Nephron (organoid): ENCODE measurements around the gene RHOF.

ENCODE experiments used
- H3K27ac Mint-ChIP-seq, 3 experiments: 2 replicates each; pipeline ENCODE4 v1.8.0; 2020; ENCODE audit warnings: mixed read lengths in 3 of 3, mild to moderate bottlenecking in 2 of 3, moderate library complexity in 1 of 3
- H3K27me3 Mint-ChIP-seq: 2 replicates; pipeline ENCODE4 v1.8.0; 2021; ENCODE audit warnings: low read depth, mild to moderate bottlenecking, moderate library complexity, mixed read lengths
- H3K36me3 Mint-ChIP-seq: 2 replicates; pipeline ENCODE4 v1.8.0; 2020; ENCODE audit warnings: low read depth, mixed read lengths
- H3K4me1 Mint-ChIP-seq: 2 replicates; pipeline ENCODE4 v1.8.0; 2020; ENCODE audit warnings: mixed read lengths
- H3K4me3 Mint-ChIP-seq, 3 experiments: 2 replicates each; pipeline ENCODE4 v1.8.0; 2020; ENCODE audit warnings: mild to moderate bottlenecking in 3 of 3, mixed read lengths in 3 of 3, moderate library complexity in 2 of 3
- H3K9me3 Mint-ChIP-seq: 2 replicates; pipeline ENCODE4 v1.8.0; 2020; ENCODE audit warnings: mixed read lengths
- TF ChIP-seq, protein P1 (sequence below), 3 experiments: fragments of 200-600 bp; sonication (generic); IDR thresholded peaks; one replicate each; pipeline ENCODE4 v1.5.0; 2021; ENCODE audit warnings: antibody characterized with exemption in 3 of 3; ENCODE audit not compliant: unreplicated experiment in 3 of 3

RHOF gene

DNA sequence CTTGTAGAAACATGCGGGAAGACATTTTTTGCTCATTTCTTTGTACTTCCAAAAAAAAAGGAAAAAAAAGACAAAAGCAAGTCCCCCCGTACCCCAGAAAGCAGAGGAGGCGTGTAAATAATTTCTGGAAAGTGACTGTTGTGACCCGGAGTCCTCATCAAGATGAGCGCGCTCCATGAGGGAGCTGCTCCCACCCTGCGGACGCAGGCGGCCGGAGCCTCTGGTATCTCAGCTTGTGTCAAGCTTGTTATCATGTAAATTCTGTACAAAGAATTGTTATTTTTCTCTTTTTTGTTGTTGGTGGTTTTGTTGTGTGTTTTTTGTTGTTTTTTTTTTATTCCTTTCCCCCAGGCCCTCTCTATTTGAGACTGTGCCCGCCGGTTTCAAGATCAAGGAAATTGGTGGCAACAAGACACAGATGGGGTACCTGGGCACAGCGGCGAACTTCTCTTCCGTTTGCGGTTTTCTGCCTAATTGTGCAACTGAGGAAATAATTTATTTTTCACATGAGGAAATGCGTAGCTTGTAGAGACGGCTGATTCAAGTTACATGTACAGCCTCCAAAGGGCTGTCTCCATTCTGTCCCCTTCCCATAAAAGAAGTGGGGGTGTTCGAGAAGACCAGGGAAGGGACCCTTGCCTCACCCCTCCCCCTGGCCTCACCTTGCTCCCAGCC, 38.2 kb upstream of the RHOF start:
- Mint-ChIP-seq H3K27ac (no peak overlapping the region), H3K4me1 (no peaks in the 10 kb centered on the region), H3K36me3 (peaks cover 44% of the 10 kb centered on the region), H3K4me3 (no peak overlapping the region), H3K9me3 (no peaks in the 10 kb centered on the region), H3K27me3 (no peaks in the 10 kb centered on the region)
- TF ChIP-seq, protein P1, sequence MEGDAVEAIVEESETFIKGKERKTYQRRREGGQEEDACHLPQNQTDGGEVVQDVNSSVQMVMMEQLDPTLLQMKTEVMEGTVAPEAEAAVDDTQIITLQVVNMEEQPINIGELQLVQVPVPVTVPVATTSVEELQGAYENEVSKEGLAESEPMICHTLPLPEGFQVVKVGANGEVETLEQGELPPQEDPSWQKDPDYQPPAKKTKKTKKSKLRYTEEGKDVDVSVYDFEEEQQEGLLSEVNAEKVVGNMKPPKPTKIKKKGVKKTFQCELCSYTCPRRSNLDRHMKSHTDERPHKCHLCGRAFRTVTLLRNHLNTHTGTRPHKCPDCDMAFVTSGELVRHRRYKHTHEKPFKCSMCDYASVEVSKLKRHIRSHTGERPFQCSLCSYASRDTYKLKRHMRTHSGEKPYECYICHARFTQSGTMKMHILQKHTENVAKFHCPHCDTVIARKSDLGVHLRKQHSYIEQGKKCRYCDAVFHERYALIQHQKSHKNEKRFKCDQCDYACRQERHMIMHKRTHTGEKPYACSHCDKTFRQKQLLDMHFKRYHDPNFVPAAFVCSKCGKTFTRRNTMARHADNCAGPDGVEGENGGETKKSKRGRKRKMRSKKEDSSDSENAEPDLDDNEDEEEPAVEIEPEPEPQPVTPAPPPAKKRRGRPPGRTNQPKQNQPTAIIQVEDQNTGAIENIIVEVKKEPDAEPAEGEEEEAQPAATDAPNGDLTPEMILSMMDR (IDR thresholded peaks at IDR 0.05; ENCODE audit: unreplicated experiment in 3 of 3): no peak

DNA sequence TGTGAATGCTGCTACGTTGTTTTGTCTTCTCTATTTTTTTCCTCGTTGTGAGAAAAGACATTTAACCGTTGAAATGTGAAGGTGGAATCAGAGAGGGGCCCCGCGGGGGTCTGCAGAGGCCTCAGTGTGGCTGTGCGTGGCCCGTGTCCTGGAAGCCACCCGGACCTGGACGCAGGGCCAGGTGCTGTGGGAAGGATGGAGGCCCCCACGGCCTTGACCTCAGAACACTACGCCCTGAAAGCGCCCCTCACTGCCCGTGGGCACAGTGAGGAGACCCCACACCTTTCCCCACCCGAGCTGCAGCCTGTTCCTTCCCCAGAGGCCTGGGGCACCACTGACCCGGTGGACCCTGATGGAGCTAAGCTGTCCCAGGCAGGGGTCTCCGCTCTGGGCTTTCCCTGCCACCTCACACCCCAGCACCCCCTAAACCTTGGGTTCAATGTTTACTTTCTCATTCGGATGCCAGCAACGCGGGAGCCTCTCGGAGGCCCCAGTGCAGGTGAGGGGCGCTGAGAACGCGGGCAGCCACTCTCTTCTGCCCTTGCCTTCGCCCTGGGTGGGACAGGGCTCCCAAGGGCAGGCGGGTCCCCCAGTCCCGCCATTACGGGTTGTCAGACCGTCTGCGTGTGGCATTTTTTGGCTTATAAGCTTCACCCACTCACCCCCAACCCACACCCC, 37.2 kb upstream of the RHOF start:
- Mint-ChIP-seq H3K4me3 (no peak overlapping the region), H3K27ac (no peak overlapping the region), H3K27me3 (no peaks in the 10 kb centered on the region), H3K36me3 (peaks cover 51% of the 10 kb centered on the region), H3K4me1 (no peaks in the 10 kb centered on the region), H3K9me3 (no peaks in the 10 kb centered on the region)
- TF ChIP-seq, protein P1 (IDR thresholded peaks at IDR 0.05; ENCODE audit: unreplicated experiment in 3 of 3): no peak

DNA sequence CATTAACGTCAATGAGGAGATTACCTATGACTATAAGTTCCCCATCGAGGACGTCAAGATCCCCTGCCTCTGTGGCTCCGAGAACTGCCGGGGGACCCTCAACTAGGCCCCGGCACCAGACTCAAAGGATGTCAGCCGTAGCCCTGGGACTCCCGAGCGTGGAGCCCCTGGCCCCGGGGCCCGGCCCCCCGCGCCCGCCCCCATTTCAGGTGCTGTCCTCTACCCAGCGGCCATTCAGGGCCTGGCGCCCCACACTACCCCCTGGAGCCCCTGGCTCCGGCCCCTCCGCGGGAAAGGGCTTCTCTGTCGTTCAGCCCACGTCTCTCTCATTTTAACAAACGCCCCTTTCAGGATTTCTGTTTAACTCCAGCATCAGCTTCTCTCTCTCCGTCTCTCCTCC, 36.6 kb upstream of the RHOF start:
- Mint-ChIP-seq H3K27ac (no peak overlapping the region), H3K9me3 (no peaks in the 10 kb centered on the region), H3K27me3 (no peaks in the 10 kb centered on the region), H3K36me3 (peaks cover 51% of the 10 kb centered on the region), H3K4me1 (no peaks in the 10 kb centered on the region), H3K4me3 (no peak overlapping the region)
- TF ChIP-seq, protein P1 (IDR thresholded peaks at IDR 0.05; ENCODE audit: unreplicated experiment in 3 of 3): no peak

DNA sequence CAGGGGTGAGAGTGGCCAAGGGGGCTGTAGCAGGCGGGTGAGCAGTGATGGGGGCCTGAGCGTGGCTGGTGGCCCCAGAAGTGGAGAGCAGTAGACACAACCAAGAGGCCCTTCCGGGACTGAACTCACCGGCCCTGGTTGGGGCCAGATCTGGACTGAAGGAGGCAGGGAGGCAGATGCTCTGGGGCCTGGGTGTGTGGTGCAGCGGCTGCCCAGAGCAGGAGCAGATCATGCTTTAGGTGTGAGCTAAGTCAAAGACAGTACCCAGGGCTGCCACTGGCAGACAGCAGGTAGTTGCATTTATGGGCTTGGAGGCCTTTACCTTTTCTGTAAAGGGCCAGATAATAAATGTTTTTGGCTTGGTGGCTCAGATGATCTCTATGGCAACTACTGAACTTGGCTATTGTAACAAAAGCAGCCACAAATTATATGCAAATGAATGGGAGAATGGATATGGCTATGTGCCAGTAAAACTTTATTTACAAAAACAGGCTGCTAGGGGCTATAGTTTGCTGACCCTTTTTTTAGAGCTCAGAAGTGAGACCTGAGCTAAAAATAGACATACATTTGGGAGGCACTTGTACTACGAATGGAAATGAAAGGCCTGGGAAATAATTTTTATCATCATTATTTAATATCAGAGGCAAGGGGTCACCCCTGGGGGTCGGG, 35.9 kb upstream of the RHOF start:
- Mint-ChIP-seq H3K36me3 (peaks cover 55% of the 10 kb centered on the region), H3K27me3 (no peaks in the 10 kb centered on the region), H3K9me3 (no peaks in the 10 kb centered on the region), H3K4me3 (no peak overlapping the region), H3K27ac (peak overlapping the region in 1 of 3 experiments; percentile 20), H3K4me1 (no peaks in the 10 kb centered on the region)
- TF ChIP-seq, protein P1 (IDR thresholded peaks at IDR 0.05; ENCODE audit: unreplicated experiment in 3 of 3): no peak

DNA sequence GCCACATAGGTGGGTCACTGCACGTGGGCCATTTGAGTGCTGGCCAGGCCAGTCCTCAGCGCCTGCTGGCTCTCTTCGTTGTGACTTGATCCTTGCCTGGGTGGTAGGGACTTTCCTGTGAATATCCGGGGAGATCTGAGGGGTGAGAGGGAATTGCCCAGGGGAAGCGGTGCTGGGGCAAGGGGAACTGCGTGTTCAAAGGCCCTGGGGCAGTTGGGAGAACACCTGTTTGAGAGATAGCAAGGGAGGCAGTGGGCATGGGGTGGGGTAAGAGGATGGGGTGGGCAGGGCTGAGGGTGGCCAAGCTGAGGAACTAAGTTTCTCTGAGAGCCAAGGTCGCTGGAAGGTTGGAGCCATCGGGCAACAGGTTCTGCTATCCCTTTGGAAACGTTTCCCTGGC, 35.3 kb upstream of the RHOF start:
- no peak overlapping the region for H3K4me3 Mint-ChIP-seq

More for the DNA sequence above, 35.3 kb upstream of the RHOF start:
- no peaks in the 10 kb centered on the region for H3K9me3 Mint-ChIP-seq
- H3K36me3 Mint-ChIP-seq: peaks cover 59% of the 10 kb centered on the region
- H3K4me1 Mint-ChIP-seq: no peaks in the 10 kb centered on the region
- no peaks in the 10 kb centered on the region for H3K27me3 Mint-ChIP-seq
- TF ChIP-seq, protein P1 (IDR thresholded peaks at IDR 0.05; ENCODE audit: unreplicated experiment in 3 of 3): no peak
- peak overlapping the region in 1 of 3 experiments; percentile 20 for H3K27ac Mint-ChIP-seq
